Calu3 (cell line): ENCODE measurements around the gene CABLES2. TPM values are rescaled to one million over a fixed set of nuclear protein-coding genes. Genes with fewer than 3 reads are reported as not detected.
A peak's percentile ranks its signal among the peaks of the same experiment; 100 is the strongest.

ENCODE experiments used
- BruUV-seq: library from RNA; stranded (reverse); fragments of 400-500 nt; replicated peaks from 2 replicates; lab custom pipeline; 2021; lab: Mats Ljungman, UMichigan
- CTCF ChIA-PET: fragments of 300-600 bp; sonication (Branson Sonifier 250); formaldehyde crosslinking; loops from one replicate; lab custom pipeline; 2022; ENCODE audit warnings: antibody characterized with exemption; lab: Charles Lee
- DNase-seq: peaks from one replicate; pipeline ENCODE4 v3.0.0; 2022
- H3K27ac Mint-ChIP-seq: one replicate; pipeline ENCODE4 v1.8.0; 2022; ENCODE audit warnings: mixed read lengths; ENCODE audit not compliant: unreplicated experiment
- H3K27me3 Mint-ChIP-seq: one replicate; pipeline ENCODE4 v1.8.0; 2022; ENCODE audit warnings: mixed read lengths; ENCODE audit not compliant: unreplicated experiment
- H3K36me3 Mint-ChIP-seq: one replicate; pipeline ENCODE4 v1.8.0; 2022; ENCODE audit warnings: mild to moderate bottlenecking, moderate library complexity, mixed read lengths; ENCODE audit not compliant: insufficient read depth, unreplicated experiment
- H3K4me1 Mint-ChIP-seq: one replicate; pipeline ENCODE4 v1.8.0; 2022; ENCODE audit warnings: mild to moderate bottlenecking, low read depth, mixed read lengths; ENCODE audit not compliant: unreplicated experiment
- H3K4me3 Mint-ChIP-seq: one replicate; pipeline ENCODE4 v1.8.0; 2022; ENCODE audit warnings: mild to moderate bottlenecking, low read depth, moderate library complexity, mixed read lengths; ENCODE audit not compliant: unreplicated experiment
- H3K9me3 Mint-ChIP-seq: one replicate; pipeline ENCODE4 v1.8.0; 2022; ENCODE audit warnings: low read depth, mixed read lengths; ENCODE audit not compliant: unreplicated experiment
- CTCF ChIP-seq: fragments of 200-600 bp; IDR thresholded peaks from one replicate; pipeline ENCODE4 v1.8.0; 2022; ENCODE audit warnings: antibody characterized with exemption; ENCODE audit not compliant: unreplicated experiment
- intact Hi-C: fragments of 100-400 bp; cut with micrococcal nuclease; formaldehyde crosslinking; loops from one replicate; pipeline ENCODE4 v1.10.0; 2022; ENCODE audit not compliant: unreplicated experiment
- total RNA-seq: library from RNA; stranded (reverse); gene quantifications from 2 replicates; pipeline ENCODE4 v1.2.3, GENCODE V29; 2022

Gene CABLES2
- total RNA-seq, 1 experiment from 2014 or later: 13.6 TPM

GRCh38 chr20:62392077-62392418, 15.0 kb downstream of the CABLES2 start:
- CTCF ChIA-PET: no interaction called here
- Mint-ChIP-seq H3K9me3 (no peaks in the 10 kb centered on the region), H3K4me1 (peaks cover 22% of the 10 kb centered on the region), H3K4me3 (no peak overlapping the region), H3K36me3 (peaks cover 77% of the 10 kb centered on the region), H3K27ac (no peak overlapping the region), H3K27me3 (no peaks in the 10 kb centered on the region)
- no peak for DNase-seq
- intact Hi-C loops: no loop called here
- no peak for TF ChIP-seq CTCF
- BruUV-seq: no TSS peak

- peaks cover 22% of the 10 kb centered on the region for H3K4me1 Mint-ChIP-seq
- H3K4me3 Mint-ChIP-seq: no peak overlapping the region
- no peaks in the 10 kb centered on the region for H3K9me3 Mint-ChIP-seq
- no peak for DNase-seq
- CTCF ChIA-PET: no interaction called here
- TF ChIP-seq CTCF: no peak
- intact Hi-C loops: no loop called here
- no TSS peak for BruUV-seq
- no peaks in the 10 kb centered on the region for H3K27me3 Mint-ChIP-seq
- no peak overlapping the region for H3K27ac Mint-ChIP-seq
- peaks cover 84% of the 10 kb centered on the region for H3K36me3 Mint-ChIP-seq
Observed at GRCh38 chr20:62391165-62392076, 15.7 kb downstream of the CABLES2 start.

- intact Hi-C loops: no loop called here
- peaks cover 91% of the 10 kb centered on the region for H3K36me3 Mint-ChIP-seq
- H3K27ac Mint-ChIP-seq: peak overlapping the region; percentile 14
- H3K4me3 Mint-ChIP-seq: no peak overlapping the region
- no peaks in the 10 kb centered on the region for H3K9me3 Mint-ChIP-seq
- H3K4me1 Mint-ChIP-seq: peaks cover 30% of the 10 kb centered on the region
- TF ChIP-seq CTCF: no peak
- BruUV-seq: no TSS peak
- CTCF ChIA-PET: no interaction called here
- no peaks in the 10 kb centered on the region for H3K27me3 Mint-ChIP-seq
- DNase-seq: no peak
Observed at GRCh38 chr20:62390317-62391164, 16.5 kb downstream of the CABLES2 start.

- H3K9me3 Mint-ChIP-seq: no peaks in the 10 kb centered on the region
- no peak overlapping the region for H3K4me3 Mint-ChIP-seq
- DNase-seq: no peak
- intact Hi-C loops: loop anchor here (5.0 kb wide), 1 partner anchor 228 kb away; no protein-coding TSS in a partner anchor
- BruUV-seq: no TSS peak
- CTCF ChIA-PET: no interaction called here
- H3K4me1 Mint-ChIP-seq: peaks cover 39% of the 10 kb centered on the region
- TF ChIP-seq CTCF: no peak
- H3K27me3 Mint-ChIP-seq: no peaks in the 10 kb centered on the region
- peaks cover 91% of the 10 kb centered on the region for H3K36me3 Mint-ChIP-seq
- no peak overlapping the region for H3K27ac Mint-ChIP-seq
Observed at GRCh38 chr20:62389601-62390087, 17.4 kb downstream of the CABLES2 start.
